Measurements from ENCODE around the gene B4GALNT3. TPM values are rescaled to one million over a fixed set of nuclear protein-coding genes. Genes with fewer than 3 reads are reported as not detected.

The B4GALNT3 gene
- total and polyA plus RNA-seq, 2 of the 13 experiments (the other 11 are each of a cell fraction or from before 2014, with no cell fraction given) = 3.2 to 4.4 TPM

- TF ChIP-seq CEBPZ (IDR thresholded peaks at IDR 0.05; ENCODE audit: low read length) (no peak), ZNF782 (CRISPR knock-in tag; IDR thresholded peaks at IDR 0.05; ENCODE audit: borderline replicate concordance) (peak; percentile 69; the same call in 1 of the 2 replicates), CHD4 (IDR thresholded peaks at IDR 0.05; ENCODE audit: borderline replicate concordance, low read length) (no peak; the same call in 1 of the 2 replicates), EP300 (IDR thresholded peaks at IDR 0.05; ENCODE audit: low read depth in 2 of 2, low read length in 2 of 2) (no peak), EP300 (CRISPR knock-in tag; IDR thresholded peaks at IDR 0.05; ENCODE audit: borderline replicate concordance) (peak; percentile 42; the same call in 1 of the 2 replicates), ZNF12 (CRISPR knock-in tag; IDR thresholded peaks at IDR 0.05) (0 out of 2 replicates have a peak, but pooled peaks have one; percentile 39), ZBTB25 (CRISPR knock-in tag; IDR thresholded peaks at IDR 0.05) (peak; percentile 71), KMT2A (CRISPR knock-in tag; IDR thresholded peaks at IDR 0.05) (0 out of 2 replicates have a peak, but pooled peaks have one; percentile 24), POLR2A (IDR thresholded peaks at IDR 0.05; ENCODE audit: insufficient read depth in 1 of 2, low read depth in 2 of 2, low read length in 2 of 2) (peak in 1 of 2 experiments; percentile 36; a peak in 1 of 4 replicates), GTF3A (CRISPR knock-in tag; conservative IDR thresholded peaks at IDR 0.05) (peak; percentile 74; the same call in 1 of the 2 replicates), ZNF331 (CRISPR knock-in tag; IDR thresholded peaks at IDR 0.05) (peak; percentile 74), ZFP82 (CRISPR knock-in tag; IDR thresholded peaks at IDR 0.05; ENCODE audit: borderline replicate concordance) (peak; percentile 97), ZNF800 (CRISPR knock-in tag; IDR thresholded peaks at IDR 0.05) (0 out of 2 replicates have a peak, but pooled peaks have one; percentile 15), HOXA3 (CRISPR knock-in tag; IDR thresholded peaks at IDR 0.05) (0 out of 2 replicates have a peak, but pooled peaks have one; percentile 17), ZNF337 (CRISPR knock-in tag; IDR thresholded peaks at IDR 0.05; ENCODE audit: borderline replicate concordance, low read depth) (peak; percentile 17; the same call in 1 of the 2 replicates), KLF15 (CRISPR knock-in tag; IDR thresholded peaks at IDR 0.05; ENCODE audit: borderline replicate concordance) (no peak), ZNF792 (CRISPR knock-in tag; IDR thresholded peaks at IDR 0.05) (peak; percentile 37; the same call in 1 of the 2 replicates), MEIS2 (CRISPR knock-in tag; IDR thresholded peaks at IDR 0.05) (peak; percentile 71; the same call in 1 of the 2 replicates), HMG20B (CRISPR knock-in tag; conservative IDR thresholded peaks at IDR 0.05) (no peak; the same call in 1 of the 2 replicates), JUN (CRISPR knock-in tag; IDR thresholded peaks at IDR 0.05) (peak; percentile 50; the same call in 1 of the 2 replicates), KDM5B (CRISPR knock-in tag; IDR thresholded peaks at IDR 0.05; ENCODE audit: borderline replicate concordance) (no peak; the same call in 1 of the 2 replicates)
- TF ChIP-seq, protein P1, sequence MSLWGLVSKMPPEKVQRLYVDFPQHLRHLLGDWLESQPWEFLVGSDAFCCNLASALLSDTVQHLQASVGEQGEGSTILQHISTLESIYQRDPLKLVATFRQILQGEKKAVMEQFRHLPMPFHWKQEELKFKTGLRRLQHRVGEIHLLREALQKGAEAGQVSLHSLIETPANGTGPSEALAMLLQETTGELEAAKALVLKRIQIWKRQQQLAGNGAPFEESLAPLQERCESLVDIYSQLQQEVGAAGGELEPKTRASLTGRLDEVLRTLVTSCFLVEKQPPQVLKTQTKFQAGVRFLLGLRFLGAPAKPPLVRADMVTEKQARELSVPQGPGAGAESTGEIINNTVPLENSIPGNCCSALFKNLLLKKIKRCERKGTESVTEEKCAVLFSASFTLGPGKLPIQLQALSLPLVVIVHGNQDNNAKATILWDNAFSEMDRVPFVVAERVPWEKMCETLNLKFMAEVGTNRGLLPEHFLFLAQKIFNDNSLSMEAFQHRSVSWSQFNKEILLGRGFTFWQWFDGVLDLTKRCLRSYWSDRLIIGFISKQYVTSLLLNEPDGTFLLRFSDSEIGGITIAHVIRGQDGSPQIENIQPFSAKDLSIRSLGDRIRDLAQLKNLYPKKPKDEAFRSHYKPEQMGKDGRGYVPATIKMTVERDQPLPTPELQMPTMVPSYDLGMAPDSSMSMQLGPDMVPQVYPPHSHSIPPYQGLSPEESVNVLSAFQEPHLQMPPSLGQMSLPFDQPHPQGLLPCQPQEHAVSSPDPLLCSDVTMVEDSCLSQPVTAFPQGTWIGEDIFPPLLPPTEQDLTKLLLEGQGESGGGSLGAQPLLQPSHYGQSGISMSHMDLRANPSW (CRISPR knock-in tag; IDR thresholded peaks at IDR 0.05; ENCODE audit: borderline replicate concordance) = no peak
Measured at GRCh38 chr12:570435-570920, 110.7 kb downstream of the B4GALNT3 start (continued).
